Right renal pelvis (tissue), 4 donors: ENCODE measurements around the gene FOXL2. TPM values are rescaled to one million over a fixed set of nuclear protein-coding genes. Genes with fewer than 3 reads are reported as not detected.
"Not testable (repeated sequence)": the region's sequence is repeated elsewhere in the genome, so short reads cannot be mapped to it uniquely, and the experiment has no call there.

Source experiments
- DNase-seq, 4 donors: peaks; one replicate each; pipeline ENCODE4 v3.0.0-alpha.2; 2013; ENCODE audit warnings: low read depth in 4 of 4, low spot score in 3 of 4, missing footprints in 1 of 4
- polyA plus RNA-seq, 4 donors: library from polyadenylated mRNA; unstranded; fragments of 120-200 nt; gene quantifications; one replicate each; pipeline ENCODE4 v1.2.1, GENCODE V29; 2013; ENCODE audit not compliant: insufficient read length in 4 of 4

Gene FOXL2
- polyA plus RNA-seq, 4 donors = not detected

GRCh38 chr3:138933981-138934691, 12.8 kb downstream of the FOXL2 start:
- no peak for DNase-seq

GRCh38 chr3:138933068-138933668, 13.8 kb downstream of the FOXL2 start:
- no peak for DNase-seq

DNA sequence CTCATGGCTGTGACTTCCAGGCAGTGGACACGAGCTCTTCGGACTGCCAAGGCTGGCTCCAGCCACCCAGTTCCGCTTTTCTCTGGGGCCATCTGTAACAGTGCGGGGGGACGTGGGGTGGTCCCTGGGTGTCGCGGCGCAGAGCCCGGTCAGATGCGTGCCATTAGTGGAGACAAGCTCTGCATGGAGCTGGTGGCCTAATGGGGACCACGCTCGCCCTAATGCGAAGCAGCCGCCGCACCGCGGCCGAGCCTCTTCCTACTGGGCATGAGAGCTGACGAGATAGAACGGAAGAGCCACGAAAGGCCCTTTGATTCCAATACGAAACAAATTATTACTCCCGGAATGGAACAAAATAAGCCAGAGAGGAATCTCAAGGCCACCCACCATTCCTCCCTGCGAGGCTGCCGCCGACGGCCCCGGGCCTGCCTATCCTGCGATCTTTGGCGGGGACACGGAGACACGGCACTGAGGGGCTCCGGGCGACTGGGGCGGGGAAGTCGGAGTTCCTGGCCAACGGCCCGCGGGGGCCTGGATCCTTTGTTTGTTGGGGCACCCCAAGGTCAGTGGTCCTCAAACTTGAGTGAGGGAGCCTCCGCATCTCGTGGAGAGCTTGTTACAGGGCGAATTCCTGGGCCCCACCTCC, 18.1 kb downstream of the FOXL2 start:
- no peak for DNase-seq

GRCh38 chr3:138923531-138923994, 23.4 kb downstream of the FOXL2 start:
- no peak for DNase-seq

DNA sequence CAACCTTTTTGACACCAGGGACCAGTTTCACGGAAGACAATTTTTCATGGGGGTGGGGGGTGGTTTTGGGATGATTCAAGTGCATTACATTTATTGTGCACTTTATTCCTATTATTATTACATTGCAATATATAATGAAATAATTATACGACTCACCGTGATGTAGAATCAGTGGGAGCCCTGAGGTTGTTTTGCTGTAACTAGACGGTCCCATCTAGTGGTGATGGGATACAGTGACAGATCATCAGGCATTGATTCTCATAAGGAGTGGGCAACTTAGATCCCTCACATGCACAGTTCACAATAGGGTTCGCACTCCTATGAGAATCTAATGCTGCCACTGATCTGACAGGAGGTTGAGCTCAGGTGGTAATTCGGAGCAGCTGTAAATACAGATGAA, 24.5 kb downstream of the FOXL2 start:
- not testable (repeated sequence) for DNase-seq

DNA sequence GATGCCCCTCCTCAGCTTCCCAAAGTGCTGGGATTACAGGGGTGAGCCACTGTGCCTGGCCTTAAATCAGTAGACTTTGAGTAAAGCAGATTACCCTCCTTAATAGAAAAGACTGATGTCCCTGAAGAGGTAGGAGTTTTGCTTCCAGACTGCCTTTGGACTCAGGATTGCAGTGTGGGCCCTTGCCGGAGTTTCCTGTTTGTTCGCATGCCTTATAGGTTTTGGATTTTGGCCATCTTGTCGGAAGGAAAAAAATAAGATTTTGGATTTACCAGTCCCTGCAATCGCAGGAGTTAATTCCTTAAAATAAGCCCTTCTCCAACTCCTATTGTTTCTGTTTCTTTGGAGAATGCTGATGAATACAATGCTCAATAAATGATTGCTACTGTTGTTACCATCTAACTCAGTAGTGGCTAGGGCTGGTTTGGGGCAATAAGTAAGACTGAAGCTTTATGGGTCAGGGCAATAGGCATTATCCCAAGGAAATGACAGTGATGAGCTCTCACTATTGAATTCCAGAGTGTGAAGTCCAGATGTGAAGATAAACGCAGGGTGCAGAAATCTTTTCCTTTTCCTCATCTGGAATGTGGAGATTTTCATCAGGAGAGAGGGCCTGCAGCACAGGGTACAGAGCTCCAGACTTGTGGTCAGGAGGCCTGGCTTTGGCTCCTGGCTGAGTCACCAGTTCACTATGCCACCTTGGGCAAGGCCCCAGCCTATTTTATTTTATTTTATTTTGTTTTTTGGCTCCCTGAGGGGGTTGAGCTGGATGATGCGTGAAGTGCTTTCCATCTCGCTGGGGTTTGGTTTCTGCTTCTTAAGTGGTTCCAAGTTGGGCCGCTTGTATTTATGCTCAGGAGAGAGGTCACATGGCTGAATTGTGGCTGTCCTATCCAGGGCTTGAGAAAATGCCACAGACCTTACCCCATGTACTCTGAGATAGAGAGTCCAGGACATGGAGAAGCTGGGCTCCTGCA, 25.3 kb downstream of the FOXL2 start:
- no peak for DNase-seq

GRCh38 chr3:138919325-138919724, 27.6 kb downstream of the FOXL2 start:
- DNase-seq = no peak

GRCh38 chr3:138916824-138917223, 30.1 kb downstream of the FOXL2 start:
- no peak for DNase-seq

GRCh38 chr3:138915503-138916498, 31.1 kb downstream of the FOXL2 start:
- DNase-seq = peak; percentile 82 to 87 (median 86)

- no peak for DNase-seq
Observed at GRCh38 chr3:138914870-138915502, 32.0 kb downstream of the FOXL2 start.

- no peak for DNase-seq
Observed at GRCh38 chr3:138913766-138914165, 33.2 kb downstream of the FOXL2 start.

DNA sequence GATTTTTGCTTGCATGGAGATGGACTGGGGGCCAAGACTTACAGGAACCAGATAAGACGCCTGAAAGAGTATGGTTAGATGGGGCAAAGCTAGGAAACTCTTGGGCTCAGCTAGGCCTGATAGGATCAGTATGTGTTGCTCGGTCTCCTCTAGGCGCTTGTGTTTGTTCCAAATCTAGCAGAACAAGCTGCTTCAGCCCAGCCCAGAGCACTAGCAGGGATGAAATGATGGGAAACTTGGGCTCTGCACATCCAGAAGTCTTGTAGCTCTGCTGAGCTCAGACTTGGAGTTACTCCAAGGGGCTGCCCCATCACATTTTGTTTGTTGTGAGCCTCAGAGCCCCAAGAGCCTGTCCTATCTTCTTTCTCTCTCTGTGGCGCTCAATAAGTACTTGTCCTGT, 34.7 kb downstream of the FOXL2 start:
- no peak for DNase-seq

GRCh38 chr3:138911621-138912020, 35.3 kb downstream of the FOXL2 start:
- DNase-seq = no peak

- DNase-seq = no peak
Observed at GRCh38 chr3:138909904-138910303, 37.0 kb downstream of the FOXL2 start.

GRCh38 chr3:138908846-138909245, 38.1 kb downstream of the FOXL2 start:
- no peak for DNase-seq

GRCh38 chr3:138907539-138907938, 39.4 kb downstream of the FOXL2 start:
- DNase-seq = no peak

GRCh38 chr3:138902171-138902570, 44.8 kb downstream of the FOXL2 start:
- DNase-seq = no peak

GRCh38 chr3:138901567-138901966, 45.4 kb downstream of the FOXL2 start:
- no peak for DNase-seq
